C4-2B (cell line): ENCODE measurements around the gene UBE2I.

Experiments used
- CTCF ChIP-seq: fragments of 450-650 bp; conservative IDR thresholded peaks from 2 replicates; pipeline ENCODE4 v1.5.1; 2017; ENCODE audit warnings: mild to moderate bottlenecking
- ZFX ChIP-seq: fragments of 450-650 bp; IDR thresholded peaks from 2 replicates; pipeline ENCODE4 v1.6.1; 2017

- no peak for TF ChIP-seq CTCF
- no peak for TF ChIP-seq ZFX
Measured at GRCh38 chr16:1324286-1324826, 14.9 kb downstream of the UBE2I start.
